Upper lobe of right lung (tissue), 1 donor: Measurements from ENCODE around the gene DVL3. TPM values are rescaled to one million over a fixed set of nuclear protein-coding genes. Genes with fewer than 3 reads are reported as not detected.
"Not testable (repeated sequence)": the region's sequence is repeated elsewhere in the genome, so short reads cannot be mapped to it uniquely, and the experiment has no call there.

Experiments
- ATAC-seq: fragments of 200-7000 bp; cut with Tn5 transposase; one replicate; pipeline ENCODE4 v1.9.1; 2020; ENCODE audit warnings: mild to moderate bottlenecking, moderate library complexity
- DNase-seq: peaks from one replicate; pipeline ENCODE4 v3.0.0-alpha.2; 2020
- H3K27ac ChIP-seq: fragments of 200-600 bp; one replicate; pipeline ENCODE4 v1.8.0; 2022
- H3K27me3 ChIP-seq: fragments of 200-600 bp; one replicate; pipeline ENCODE4 v1.8.0; 2022; ENCODE audit warnings: mild to moderate bottlenecking
- H3K36me3 ChIP-seq: fragments of 200-600 bp; one replicate; pipeline ENCODE4 v1.8.0; 2022
- H3K4me1 ChIP-seq: fragments of 200-600 bp; one replicate; pipeline ENCODE4 v1.8.0; 2022
- H3K4me3 ChIP-seq: fragments of 200-600 bp; one replicate; pipeline ENCODE4 v1.8.0; 2022; ENCODE audit warnings: mild to moderate bottlenecking
- H3K9me3 ChIP-seq: fragments of 200-600 bp; one replicate; pipeline ENCODE4 v1.8.0; 2022
- CTCF ChIP-seq: fragments of 200-600 bp; IDR thresholded peaks from one replicate; pipeline ENCODE4 v1.8.0; 2022; ENCODE audit warnings: antibody characterized with exemption
- intact Hi-C: fragments of 100-400 bp; cut with DNase I; formaldehyde crosslinking; loops from one replicate; pipeline ENCODE4 v1.11.0; 2022
- total RNA-seq: library from RNA; stranded (reverse); fragmentation: NEBNext Ultra II Directional; extraction: Animal tissue kit (Norgen Biotek cat#: 25700); gene quantifications from one replicate; pipeline ENCODE4 v1.2.1, GENCODE V29; 2021
- donor health status: DM: no; HTN: yes; CAD: no; lungs with severe emphysema.

The DVL3 gene
- total RNA-seq, 1 donor from 2014 or later: 54.1 TPM

- DNase-seq (peak; percentile 18), ATAC-seq (no peak)
- Histone ChIP-seq H3K36me3 (no peaks in the 10 kb centered on the region), H3K9me3 (no peaks in the 10 kb centered on the region), H3K4me3 (peak overlapping the region; percentile 97), H3K27me3 (no peaks in the 10 kb centered on the region), H3K4me1 (peaks cover 53% of the 10 kb centered on the region), H3K27ac (peak overlapping the region; percentile 85)
- TF ChIP-seq CTCF: no peak
- intact Hi-C loops: no loop called here
Observed at GRCh38 chr3:184157206-184157605, 2.0 kb downstream of the DVL3 start.

- Histone ChIP-seq H3K4me1 (peaks cover 57% of the 10 kb centered on the region), H3K4me3 (no peak overlapping the region), H3K27ac (no peak overlapping the region), H3K9me3 (no peaks in the 10 kb centered on the region), H3K27me3 (no peaks in the 10 kb centered on the region), H3K36me3 (peaks cover 4% of the 10 kb centered on the region)
- ATAC-seq: no peak
- no peak for TF ChIP-seq CTCF
- peak; percentile 35 for DNase-seq
- intact Hi-C loops: no loop called here
Observed at GRCh38 chr3:184158404-184158803, 3.2 kb downstream of the DVL3 start.

- no peak for DNase-seq
- H3K4me1 ChIP-seq: peaks cover 54% of the 10 kb centered on the region
- no peak for TF ChIP-seq CTCF
- peaks cover 25% of the 10 kb centered on the region for H3K36me3 ChIP-seq
- H3K27me3 ChIP-seq: no peaks in the 10 kb centered on the region
- no peaks in the 10 kb centered on the region for H3K9me3 ChIP-seq
- peak overlapping the region; percentile 66 for H3K27ac ChIP-seq
- intact Hi-C loops: no loop called here
- no peak overlapping the region for H3K4me3 ChIP-seq
- ATAC-seq: peak; percentile 12
Observed at GRCh38 chr3:184160456-184160855, 5.3 kb downstream of the DVL3 start.

GRCh38 chr3:184162571-184163070 lies 7.4 kb downstream of the DVL3 start:
- DNase-seq, H3K4me3 ChIP-seq, ATAC-seq, H3K27me3 ChIP-seq, H3K27ac ChIP-seq, H3K9me3 ChIP-seq, intact Hi-C loops: not testable (repeated sequence)
- Histone ChIP-seq H3K4me1 (peaks cover 49% of the 10 kb centered on the region), H3K36me3 (peaks cover 47% of the 10 kb centered on the region)

- ATAC-seq: no peak
- peaks cover 63% of the 10 kb centered on the region for H3K36me3 ChIP-seq
Observed at GRCh38 chr3:184164648-184165330, 9.6 kb downstream of the DVL3 start.

More at GRCh38 chr3:184164648-184165330, 9.6 kb downstream of the DVL3 start:
- Histone ChIP-seq H3K4me1 (peaks cover 28% of the 10 kb centered on the region), H3K27me3 (no peaks in the 10 kb centered on the region), H3K27ac (no peak overlapping the region), H3K4me3 (no peak overlapping the region), H3K9me3 (no peaks in the 10 kb centered on the region)
- TF ChIP-seq CTCF: no peak
- DNase-seq: no peak
- intact Hi-C loops: no loop called here
